Activated CD8-positive, alpha-beta memory T cell treated with anti-CD3 and anti-CD28 coated beads, Interleukin-2, amount 10 ng/mL, durations not matched to agents 7 days and 5 days (primary cell): ENCODE measurements around the gene LHB. TPM values are rescaled to one million over a fixed set of nuclear protein-coding genes. Genes with fewer than 3 reads are reported as not detected.

Experiments used
- ATAC-seq: fragments of 150-1000 bp; cut with Tn5 transposase; one replicate; pipeline ENCODE4 v1.10.0; 2021; ENCODE audit warnings: moderate library complexity
- CTCF ChIA-PET: fragments of 350-600 bp; sonication (Branson Sonifier 250); formaldehyde crosslinking; loops from one replicate; lab custom pipeline; 2021; ENCODE audit warnings: antibody characterized with exemption; lab: Charles Lee
- DNase-seq: peaks from one replicate; pipeline ENCODE4 v3.0.0-alpha.2; 2020
- H3K27ac Mint-ChIP-seq: one replicate; pipeline ENCODE4 v1.8.0; 2021; ENCODE audit warnings: mild to moderate bottlenecking, mixed read lengths
- H3K27me3 Mint-ChIP-seq: one replicate; pipeline ENCODE4 v1.8.0; 2021; ENCODE audit warnings: mixed read lengths
- H3K36me3 Mint-ChIP-seq: one replicate; pipeline ENCODE4 v1.8.0; 2021; ENCODE audit warnings: mild to moderate bottlenecking, mixed read lengths
- H3K4me1 Mint-ChIP-seq: one replicate; pipeline ENCODE4 v1.8.0; 2021; ENCODE audit warnings: mixed read lengths
- H3K4me3 Mint-ChIP-seq: one replicate; pipeline ENCODE4 v1.8.0; 2021; ENCODE audit warnings: mild to moderate bottlenecking, moderate library complexity, mixed read lengths
- H3K9me3 Mint-ChIP-seq: one replicate; pipeline ENCODE4 v1.8.0; 2022; ENCODE audit warnings: low read depth, mixed read lengths
- total RNA-seq, 2 experiments: library from RNA; stranded (reverse); gene quantifications; one replicate each; pipeline ENCODE4 v1.2.3, GENCODE V29; 2021

LHB gene
- total RNA-seq, 2 experiments from 2014 or later, result not detected

DNA sequence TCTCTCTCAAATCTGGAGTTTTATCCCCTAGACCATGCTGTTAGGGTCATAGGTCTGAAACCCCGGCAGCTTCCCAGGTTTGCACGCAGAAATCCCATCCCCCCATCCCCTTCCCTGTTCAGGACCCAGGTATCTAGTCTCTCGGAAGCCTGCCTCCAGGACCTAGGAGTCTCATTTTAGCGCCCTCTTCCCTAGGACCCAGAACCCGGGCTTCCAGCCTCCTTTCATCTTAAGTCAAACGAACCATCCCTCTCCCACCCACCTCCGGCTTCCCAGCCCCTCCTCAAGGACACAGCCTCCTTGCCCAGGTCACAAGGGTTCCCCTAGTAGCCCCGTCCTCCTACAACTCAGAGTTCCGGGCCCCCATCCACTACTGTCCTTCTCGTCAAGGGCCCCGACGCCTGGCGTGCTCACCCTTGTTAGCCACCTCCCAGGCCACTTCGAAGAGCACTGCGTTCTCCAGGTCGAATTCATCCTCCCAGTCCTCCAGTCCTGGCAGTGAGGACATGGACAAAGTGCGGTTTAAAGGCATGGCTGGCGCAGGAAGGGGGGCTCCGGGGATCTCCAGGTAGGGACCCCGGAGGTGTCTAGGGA is 24.2 kb downstream of the LHB start:
- peaks cover 26% of the 10 kb centered on the region for H3K36me3 Mint-ChIP-seq
- CTCF ChIA-PET, result interaction anchor here (0.8 to 4.1 kb wide), 31 partner anchors 8 to 279 kb away, joined by 3 to 45 read pairs (median 7); partner anchors contain the start of genes BAX, CGB7 and FTL
- H3K4me1 Mint-ChIP-seq, result peaks cover 36% of the 10 kb centered on the region
- H3K4me3 Mint-ChIP-seq, result peak overlapping the region; percentile 89
- no peak for DNase-seq
- H3K27ac Mint-ChIP-seq, result peak overlapping the region; percentile 97
- H3K27me3 Mint-ChIP-seq, result no peaks in the 10 kb centered on the region
- no peaks in the 10 kb centered on the region for H3K9me3 Mint-ChIP-seq
- ATAC-seq, result peak; percentile 3

DNA sequence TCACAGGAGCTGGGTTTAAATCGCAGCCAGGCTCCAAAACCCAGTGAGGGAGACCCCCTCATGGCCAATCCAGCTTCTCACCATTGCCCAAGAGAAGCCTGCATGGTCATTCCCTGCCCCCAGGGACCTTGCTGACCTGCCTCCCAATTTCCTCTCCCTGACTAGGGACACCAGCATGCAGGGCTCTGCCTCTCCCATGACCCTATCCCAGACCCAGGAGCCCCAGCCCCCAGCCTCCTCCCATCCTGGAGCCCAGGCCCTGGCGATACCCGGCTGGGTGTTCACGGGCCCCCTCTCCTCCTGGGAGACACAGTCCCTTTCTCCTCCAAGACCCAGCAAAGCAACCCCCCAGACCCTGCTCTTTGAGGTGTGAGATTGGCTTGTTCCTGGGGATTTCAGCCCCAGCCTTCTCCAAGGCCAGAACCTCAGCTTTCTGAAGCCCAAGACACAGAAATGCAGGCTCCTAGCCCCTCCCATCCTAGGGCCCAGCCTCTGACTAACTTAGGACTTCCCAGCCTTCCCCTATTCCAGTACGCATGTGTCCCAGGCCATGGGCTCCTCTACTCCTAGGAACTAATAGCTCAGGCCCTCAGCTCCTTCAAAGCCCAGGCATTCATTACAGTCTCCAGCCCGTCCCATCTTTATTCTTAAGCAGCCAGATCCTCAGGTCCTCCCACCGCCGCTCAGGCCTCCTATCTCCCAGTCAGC is 24.9 kb downstream of the LHB start:
- CTCF ChIA-PET, result interaction anchor here (0.8 to 4.1 kb wide), 10 partner anchors 13 to 155 kb away, joined by 5 to 45 read pairs (median 11); partner anchors contain the start of genes BAX and FTL
- ATAC-seq, result no peak
- Mint-ChIP-seq H3K27ac (peak overlapping the region; percentile 97), H3K36me3 (peaks cover 28% of the 10 kb centered on the region), H3K4me3 (peak overlapping the region; percentile 89), H3K9me3 (no peaks in the 10 kb centered on the region), H3K27me3 (no peaks in the 10 kb centered on the region), H3K4me1 (peaks cover 35% of the 10 kb centered on the region)
- no peak for DNase-seq

DNA sequence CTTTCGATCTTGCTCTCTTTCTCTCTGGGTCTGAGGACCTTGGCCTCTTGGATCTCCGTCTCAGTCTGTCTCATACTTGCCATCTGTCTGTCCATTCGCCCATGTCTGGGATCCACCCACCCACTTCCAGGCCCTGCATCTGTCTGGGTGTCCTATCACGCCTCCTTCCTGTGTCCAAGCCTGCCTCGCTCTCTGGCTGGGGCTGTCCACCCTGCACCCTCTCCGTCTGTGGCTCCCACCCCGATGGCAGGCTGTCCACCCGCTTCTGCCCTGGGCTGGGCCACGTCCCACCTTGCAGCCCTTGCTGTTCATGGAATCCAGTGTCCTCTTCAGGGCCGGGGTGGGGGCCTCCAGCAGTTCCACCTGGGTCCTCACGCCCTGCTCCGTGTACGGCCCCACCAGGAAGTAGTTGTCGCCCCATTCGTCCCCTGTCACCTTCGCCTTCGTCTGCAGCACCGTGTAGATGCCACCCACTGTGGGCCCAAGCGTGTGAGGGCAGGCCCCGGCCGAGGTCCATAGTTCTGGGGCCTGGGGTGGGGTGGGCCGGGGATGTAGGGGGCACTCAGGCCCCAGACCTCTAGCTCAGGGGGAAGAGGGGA is 25.8 kb downstream of the LHB start:
- ATAC-seq (no peak), DNase-seq (no peak)
- Mint-ChIP-seq H3K4me1 (peaks cover 32% of the 10 kb centered on the region), H3K27ac (no peak overlapping the region), H3K36me3 (peaks cover 26% of the 10 kb centered on the region), H3K27me3 (no peaks in the 10 kb centered on the region), H3K4me3 (peak overlapping the region; percentile 16), H3K9me3 (no peaks in the 10 kb centered on the region)
- CTCF ChIA-PET, result interaction anchor here (4.1 kb wide), 1 partner anchor 13 kb away, joined by 45 read pairs; no protein-coding TSS in a partner anchor

- CTCF ChIA-PET, result interaction anchor here (4.1 kb wide), 1 partner anchor 12 kb away, joined by 45 read pairs; no protein-coding TSS in a partner anchor
- Mint-ChIP-seq H3K27me3 (no peaks in the 10 kb centered on the region), H3K4me3 (no peak overlapping the region), H3K4me1 (peaks cover 29% of the 10 kb centered on the region), H3K27ac (no peak overlapping the region), H3K9me3 (no peaks in the 10 kb centered on the region), H3K36me3 (peaks cover 26% of the 10 kb centered on the region)
- DNase-seq (no peak), ATAC-seq (no peak)
These were observed 26.5 kb downstream of the LHB start for GRCh38 chr19:48990400-48990799.

DNA sequence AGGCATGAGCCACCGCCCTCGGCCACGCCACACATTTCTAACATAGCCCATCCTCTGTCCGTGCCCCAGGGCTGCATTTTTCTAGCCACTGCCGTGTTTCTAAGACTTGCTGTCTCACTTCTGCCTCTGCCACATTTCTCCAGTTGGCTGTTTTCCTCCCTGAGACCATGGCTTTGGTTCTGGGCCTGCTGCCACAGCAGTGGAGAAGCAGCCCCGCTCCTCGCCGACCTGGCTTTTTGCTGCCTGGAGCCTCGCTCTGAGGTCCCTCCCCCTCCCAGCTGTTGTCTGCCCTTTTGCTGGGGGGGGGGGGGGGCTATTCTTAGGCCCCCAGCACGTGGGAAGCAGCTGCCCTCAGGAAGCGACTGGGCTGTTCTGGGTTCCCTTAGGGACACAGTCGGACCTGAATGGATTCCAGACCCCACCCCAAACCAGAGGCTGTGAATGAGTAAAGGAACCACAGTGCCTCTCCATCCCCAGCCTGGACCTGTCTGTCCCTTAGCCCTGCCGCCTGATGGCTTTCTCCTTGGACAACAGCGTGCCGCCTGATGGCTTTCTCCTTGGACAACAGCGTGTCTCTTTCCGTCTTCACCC is 27.1 kb downstream of the LHB start:
- CTCF ChIA-PET, result no interaction called here
- Mint-ChIP-seq H3K27ac (no peak overlapping the region), H3K27me3 (no peaks in the 10 kb centered on the region), H3K36me3 (peaks cover 24% of the 10 kb centered on the region), H3K4me3 (no peak overlapping the region), H3K4me1 (peaks cover 24% of the 10 kb centered on the region), H3K9me3 (no peaks in the 10 kb centered on the region)
- DNase-seq (no peak), ATAC-seq (no peak)

DNA sequence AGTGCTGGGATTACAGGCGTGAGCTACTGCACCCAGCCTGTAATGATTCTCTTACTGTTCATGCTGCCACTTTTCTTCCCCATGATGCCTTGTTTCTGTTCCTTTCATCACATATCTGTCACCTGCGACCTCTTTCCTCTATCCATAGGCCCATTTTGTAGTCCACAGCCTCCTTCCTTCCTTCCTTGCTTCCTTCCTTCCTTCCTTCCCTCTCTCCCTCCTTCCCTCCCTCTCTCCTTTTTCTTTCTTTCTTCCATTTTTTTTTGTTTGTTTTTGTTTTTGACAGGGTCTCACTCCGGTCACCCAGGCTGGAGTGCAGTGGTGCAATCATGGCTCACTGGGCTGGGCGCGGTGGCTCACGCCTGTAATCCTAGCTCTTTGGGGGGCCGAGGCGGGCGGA is 28.0 kb downstream of the LHB start:
- Mint-ChIP-seq H3K4me3 (no peak overlapping the region), H3K36me3 (peaks cover 23% of the 10 kb centered on the region), H3K27me3 (no peaks in the 10 kb centered on the region), H3K9me3 (no peaks in the 10 kb centered on the region), H3K4me1 (peaks cover 18% of the 10 kb centered on the region), H3K27ac (no peak overlapping the region)
- CTCF ChIA-PET, result interaction anchor here (0.8 kb wide), 1 partner anchor 20 kb away, joined by 3 read pairs; no protein-coding TSS in a partner anchor
- ATAC-seq, result no peak
- DNase-seq, result no peak

DNA sequence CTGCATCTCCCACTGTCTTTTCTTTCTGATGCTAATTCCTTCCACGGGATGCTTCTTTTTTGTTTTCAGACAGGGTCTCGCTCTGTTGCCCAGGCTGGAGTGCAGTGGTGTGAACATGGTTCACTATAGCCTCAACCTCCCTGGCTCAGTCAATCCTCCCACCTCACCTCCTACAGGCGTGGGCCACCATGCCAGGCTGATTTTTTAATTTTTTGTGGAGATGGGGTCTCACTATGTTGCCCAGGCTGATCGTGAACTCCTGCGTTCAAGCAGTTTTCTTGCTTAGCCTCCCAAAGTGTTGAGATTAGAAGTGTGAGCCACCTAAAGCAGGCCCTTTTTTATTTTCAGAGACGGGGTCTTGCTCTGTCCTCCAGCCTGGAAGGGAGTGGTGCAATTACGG is 28.6 kb downstream of the LHB start:
- Mint-ChIP-seq H3K27me3 (no peaks in the 10 kb centered on the region), H3K4me1 (peaks cover 15% of the 10 kb centered on the region), H3K36me3 (peaks cover 22% of the 10 kb centered on the region), H3K4me3 (no peak overlapping the region), H3K9me3 (no peaks in the 10 kb centered on the region), H3K27ac (peak overlapping the region; percentile 1)
- no peak for ATAC-seq
- CTCF ChIA-PET, result interaction anchor here (1.7 kb wide), 1 partner anchor 18 kb away, joined by 3 read pairs; no protein-coding TSS in a partner anchor
- no peak for DNase-seq

GRCh38 chr19:48987323-48987722 is 29.6 kb downstream of the LHB start:
- no peak for ATAC-seq
- no peak overlapping the region for H3K27ac Mint-ChIP-seq
- no peak overlapping the region for H3K4me3 Mint-ChIP-seq
- DNase-seq, result no peak
- H3K4me1 Mint-ChIP-seq, result peaks cover 14% of the 10 kb centered on the region
- H3K36me3 Mint-ChIP-seq, result peaks cover 27% of the 10 kb centered on the region
- no peaks in the 10 kb centered on the region for H3K9me3 Mint-ChIP-seq
- CTCF ChIA-PET, result interaction anchor here (1.0 to 1.7 kb wide), 2 partner anchors 17 to 145 kb away, joined by 3 read pairs; no protein-coding TSS in a partner anchor
- no peaks in the 10 kb centered on the region for H3K27me3 Mint-ChIP-seq

GRCh38 chr19:48986211-48986610 is 30.7 kb downstream of the LHB start:
- H3K27ac Mint-ChIP-seq, result no peak overlapping the region
- no peaks in the 10 kb centered on the region for H3K27me3 Mint-ChIP-seq
- DNase-seq (no peak), ATAC-seq (no peak)
- peaks cover 7% of the 10 kb centered on the region for H3K4me1 Mint-ChIP-seq
- peaks cover 30% of the 10 kb centered on the region for H3K36me3 Mint-ChIP-seq
- CTCF ChIA-PET, result interaction anchor here (1.0 kb wide), 1 partner anchor 14 kb away, joined by 4 read pairs; no protein-coding TSS in a partner anchor
- no peak overlapping the region for H3K4me3 Mint-ChIP-seq
- H3K9me3 Mint-ChIP-seq, result no peaks in the 10 kb centered on the region

DNA sequence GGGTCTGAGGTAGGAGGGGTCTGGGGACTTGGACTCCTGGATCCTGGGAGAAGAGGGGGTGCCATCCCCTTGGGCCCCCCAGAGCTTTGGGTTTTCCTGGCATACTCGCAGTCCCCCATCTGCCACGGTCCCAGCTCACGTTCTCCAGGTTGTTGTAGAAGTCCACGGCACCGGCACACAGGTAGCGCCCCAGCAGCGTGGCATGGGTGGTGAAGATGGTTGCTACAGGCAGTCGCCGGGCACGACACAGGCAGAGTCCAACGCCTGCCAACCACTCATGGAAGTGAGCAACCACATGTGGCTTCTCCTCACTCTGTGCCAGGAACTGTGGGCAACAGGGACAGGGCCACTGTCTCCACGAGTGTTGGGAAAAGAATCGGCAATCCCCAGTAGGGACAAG is 31.2 kb downstream of the LHB start:
- no peak overlapping the region for H3K27ac Mint-ChIP-seq
- H3K36me3 Mint-ChIP-seq, result peaks cover 27% of the 10 kb centered on the region
- H3K4me1 Mint-ChIP-seq, result peaks cover 3% of the 10 kb centered on the region
- H3K27me3 Mint-ChIP-seq, result no peaks in the 10 kb centered on the region
- ATAC-seq, result no peak
- no peak overlapping the region for H3K4me3 Mint-ChIP-seq
- no peak for DNase-seq
- no peaks in the 10 kb centered on the region for H3K9me3 Mint-ChIP-seq
- CTCF ChIA-PET, result no interaction called here

- no peak for DNase-seq
- H3K27ac Mint-ChIP-seq, result no peak overlapping the region
- H3K4me3 Mint-ChIP-seq, result no peak overlapping the region
- H3K36me3 Mint-ChIP-seq, result peaks cover 23% of the 10 kb centered on the region
- no peak for ATAC-seq
- H3K4me1 Mint-ChIP-seq, result peaks cover 10% of the 10 kb centered on the region
- H3K27me3 Mint-ChIP-seq, result no peaks in the 10 kb centered on the region
- CTCF ChIA-PET, result interaction anchor here (0.6 to 7.4 kb wide), 5 partner anchors 10 to 20 kb away, joined by 3 to 45 read pairs (median 8); partner anchors contain the start of genes GYS1 and RUVBL2
- no peaks in the 10 kb centered on the region for H3K9me3 Mint-ChIP-seq
These were observed 34.6 kb downstream of the LHB start for GRCh38 chr19:48982280-48982679.

DNA sequence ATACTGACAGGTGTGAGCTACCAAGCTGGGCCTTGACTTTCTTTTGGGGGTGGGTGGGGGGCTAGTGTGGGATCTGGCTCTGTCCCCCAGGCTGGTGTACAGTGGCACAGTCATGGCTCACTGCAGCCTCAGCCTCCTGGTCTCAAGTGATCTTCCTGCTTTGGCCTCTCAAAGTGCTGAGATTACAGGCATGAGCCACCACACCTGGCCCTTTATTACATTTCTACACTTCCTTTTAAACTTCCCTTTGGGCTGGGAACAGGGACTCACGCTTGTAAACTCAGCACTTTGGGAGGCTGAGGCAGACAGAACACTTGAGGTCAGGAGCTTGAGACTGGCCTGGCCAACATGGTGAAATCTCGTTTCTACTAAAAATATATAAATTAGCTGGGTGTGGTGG is 39.8 kb downstream of the LHB start:
- Mint-ChIP-seq H3K36me3 (peaks cover 23% of the 10 kb centered on the region), H3K27ac (no peak overlapping the region), H3K4me1 (peaks cover 16% of the 10 kb centered on the region), H3K27me3 (no peaks in the 10 kb centered on the region), H3K9me3 (no peaks in the 10 kb centered on the region), H3K4me3 (no peak overlapping the region)
- CTCF ChIA-PET, result interaction anchor here (2.0 to 7.4 kb wide), 3 partner anchors 10 to 182 kb away, joined by 7 to 45 read pairs (median 10); partner anchors contain the start of genes GYS1 and RUVBL2
- no peak for DNase-seq
- no peak for ATAC-seq
